Left lung (tissue), 10 donors: ENCODE measurements around the gene TRIM28. TPM values are rescaled to one million over a fixed set of nuclear protein-coding genes. Genes with fewer than 3 reads are reported as not detected.

Experiments used
- ATAC-seq: fragments of 200-7000 bp; cut with Tn5 transposase; one replicate; pipeline ENCODE4 v1.9.1; 2020; ENCODE audit warnings: moderate library complexity
- DNase-seq, 4 donors: peaks; one replicate each; pipeline ENCODE4 v3.0.0-alpha.2; 2013 to 2020
- H3K27ac ChIP-seq, 2 donors: fragments of 200-600 bp; sonication (generic) in 1 of 2; one replicate each; pipeline versions ENCODE4 v1.5.0 to v1.8.0; 2020 to 2021
- H3K27me3 ChIP-seq, 2 donors: fragments of 200-600 bp; sonication (generic) in 1 of 2; one replicate each; pipeline versions ENCODE4 v1.5.0 to v1.8.0; 2020 to 2021
- H3K36me3 ChIP-seq, 2 donors: fragments of 200-600 bp; sonication (generic) in 1 of 2; one replicate each; pipeline versions ENCODE4 v1.5.0 to v1.8.0; 2020 to 2021
- H3K4me1 ChIP-seq, 2 donors: fragments of 200-600 bp; one replicate each; pipeline ENCODE4 v1.8.0; 2021
- H3K4me3 ChIP-seq, 2 donors: fragments of 200-600 bp; sonication (generic) in 1 of 2; one replicate each; pipeline versions ENCODE4 v1.5.0 to v1.8.0; 2020 to 2021; ENCODE audit warnings: mild to moderate bottlenecking in 1 of 2
- H3K9me3 ChIP-seq, 2 donors: fragments of 200-600 bp; sonication (generic) in 1 of 2; one replicate each; pipeline versions ENCODE4 v1.5.0 to v1.8.0; 2020 to 2021
- CTCF ChIP-seq, 2 donors: fragments of 200-600 bp; sonication (generic) in 1 of 2; IDR thresholded peaks; one replicate each; pipeline versions ENCODE4 v1.5.0 to v1.8.0; 2021; ENCODE audit warnings: antibody characterized with exemption in 2 of 2
- intact Hi-C, 2 donors: fragments of 100-400 bp; cut with DNase I; formaldehyde crosslinking; loops; one replicate each; pipeline versions ENCODE4 v1.11.2 to v1.14.2; 2022
- microRNA-seq, 2 donors: library from miRNA; unstranded; fragments of <30 nt; microRNA quantifications; one replicate each; pipeline ENCODE4, GENCODE V29; 2019
- polyA plus RNA-seq, 6 donors: library from polyadenylated mRNA; unstranded; fragments of 120-200 nt; gene quantifications; one replicate each; pipeline ENCODE4 v1.2.1, GENCODE V29; 2013; ENCODE audit not compliant: insufficient read length in 6 of 6
- total RNA-seq, 2 donors: library from RNA; stranded (reverse); fragmentation: NEBNext Ultra II Directional; extraction: Animal tissue kit (Norgen Biotek cat#: 25700); gene quantifications; one replicate each; pipeline ENCODE4 v1.2.1, GENCODE V29; 2021
- donor health status: DM: no; HTN: yes; CAD: no.
- donor health status: DM: no; HTN: no; CAD: no.

TRIM28 gene
- total and polyA plus RNA-seq, 8 donors: 231 to 689 (median 613) TPM

- no peaks in the 10 kb centered on the region for H3K9me3 ChIP-seq
- no peaks in the 10 kb centered on the region for H3K27me3 ChIP-seq
- no peak for ATAC-seq
- H3K36me3 ChIP-seq: peaks cover 0 to 28% of the 10 kb centered on the region in 2 donors
- H3K4me3 ChIP-seq: no peak overlapping the region
- peaks cover 0 to 4% of the 10 kb centered on the region in 2 donors for H3K4me1 ChIP-seq
- intact Hi-C loops: no loop called here
- TF ChIP-seq CTCF (IDR thresholded peaks at IDR 0.05): no peak
- peak in 1 of 4 donors; percentile 43 for DNase-seq
- H3K27ac ChIP-seq: no peak overlapping the region
Observed at GRCh38 chr19:58586133-58586765, 42.4 kb downstream of the TRIM28 start.

Small RNAs within 50 kb of the gene (microRNA-seq; reads per million reads assigned to microRNA genes)
- gene MIR6807: 0.50 to 1.1 reads per million in 2 donors

Other genes starting within 250 kb of the TRIM28 start
- 10 to 100 TPM; 25.4 to 31.9 TPM for gene ERVK3-1, start 238.7 kb upstream of the TRIM28 start, total RNA-seq
- gene ERVK3-1, start 238.7 kb upstream of the TRIM28 start, polyA plus RNA-seq: 10 to 100 TPM; 46.8 to 52.5 (median 49.4) TPM
- 1 to 10 TPM; 3.4 to 3.9 TPM for gene ZSCAN22, start 217.1 kb upstream of the TRIM28 start, total RNA-seq
- gene ZSCAN22, start 217.1 kb upstream of the TRIM28 start, polyA plus RNA-seq: 1 to 10 TPM; 3.8 to 5.0 (median 4.2) TPM
- gene A1BG, start 190.6 kb upstream of the TRIM28 start, total RNA-seq: 10 to 100 TPM in 1 of 2 donors, 1 to 10 TPM in 1; 9.8 to 10.2 TPM
- gene A1BG, start 190.6 kb upstream of the TRIM28 start, polyA plus RNA-seq: 1 to 10 TPM in 4 of 6 donors, under 1 TPM in 2; 0.81 to 1.9 (median 1.5) TPM
- 1 to 10 TPM in 1 of 2 donors, under 1 TPM in 1; 0.76 to 1.2 TPM for gene ZNF497, start 181.3 kb upstream of the TRIM28 start, total RNA-seq
- 1 to 10 TPM; 3.0 to 4.4 (median 3.2) TPM for gene ZNF497, start 181.3 kb upstream of the TRIM28 start, polyA plus RNA-seq
- 1 to 10 TPM; 1.7 to 2.1 TPM for gene ZNF837, start 163.0 kb upstream of the TRIM28 start, total RNA-seq
- gene ZNF837, start 163.0 kb upstream of the TRIM28 start, polyA plus RNA-seq: 1 to 10 TPM; 1.9 to 3.7 (median 2.9) TPM
- gene RPS5, start 156.8 kb upstream of the TRIM28 start, total RNA-seq: 1,000 to 10,000 TPM in 1 of 2 donors, 100 to 1,000 TPM in 1; 842 to 1,045 TPM
- 1,000 to 10,000 TPM; 1,242 to 1,479 (median 1,313) TPM for gene RPS5, start 156.8 kb upstream of the TRIM28 start, polyA plus RNA-seq
- 1 to 10 TPM; 1.9 to 3.2 TPM for gene RNF225, start 148.4 kb upstream of the TRIM28 start, total RNA-seq
- gene RNF225, start 148.4 kb upstream of the TRIM28 start, polyA plus RNA-seq: not detected
- 10 to 100 TPM in 1 of 2 donors, 1 to 10 TPM in 1; 7.4 to 12.7 TPM for gene ZNF584, start 135.4 kb upstream of the TRIM28 start, total RNA-seq
- 10 to 100 TPM in 3 of 6 donors, 1 to 10 TPM in 3; 9.0 to 11.3 (median 10.0) TPM for gene ZNF584, start 135.4 kb upstream of the TRIM28 start, polyA plus RNA-seq
- 1 to 10 TPM; 6.2 to 7.1 TPM for gene ZNF132, start 103.9 kb upstream of the TRIM28 start, total RNA-seq
- gene ZNF132, start 103.9 kb upstream of the TRIM28 start, polyA plus RNA-seq: 10 to 100 TPM in 4 of 6 donors, 1 to 10 TPM in 2; 9.6 to 12.9 (median 10.2) TPM
- gene ZNF324B, start 92.4 kb upstream of the TRIM28 start, total RNA-seq: 1 to 10 TPM; 5.2 to 7.0 TPM
- 1 to 10 TPM; 5.4 to 7.8 (median 6.7) TPM for gene ZNF324B, start 92.4 kb upstream of the TRIM28 start, polyA plus RNA-seq
- gene ZNF324, start 77.0 kb upstream of the TRIM28 start, total RNA-seq: 1 to 10 TPM; 7.1 to 9.5 TPM
- 10 to 100 TPM in 1 of 6 donors, 1 to 10 TPM in 5; 8.1 to 10.1 (median 8.6) TPM for gene ZNF324, start 77.0 kb upstream of the TRIM28 start, polyA plus RNA-seq
- gene ZNF446, start 67.7 kb upstream of the TRIM28 start, total RNA-seq: 1 to 10 TPM; 6.2 to 6.6 TPM
- 10 to 100 TPM; 12.9 to 16.9 (median 15.0) TPM for gene ZNF446, start 67.7 kb upstream of the TRIM28 start, polyA plus RNA-seq
- gene SLC27A5, start 32.1 kb upstream of the TRIM28 start, total RNA-seq: 10 to 100 TPM in 1 of 2 donors, 1 to 10 TPM in 1; 6.2 to 11.8 TPM
- gene SLC27A5, start 32.1 kb upstream of the TRIM28 start, polyA plus RNA-seq: 1 to 10 TPM; 7.1 to 9.6 (median 8.1) TPM
- 10 to 100 TPM; 12.7 to 17.7 TPM for gene ZBTB45, start 24.3 kb upstream of the TRIM28 start, total RNA-seq
- 10 to 100 TPM in 4 of 6 donors, 1 to 10 TPM in 2; 7.8 to 13.6 (median 11.3) TPM for gene ZBTB45, start 24.3 kb upstream of the TRIM28 start, polyA plus RNA-seq
- 100 to 1,000 TPM; 107 to 120 TPM for gene CHMP2A, start 11.0 kb downstream of the TRIM28 start, total RNA-seq
- gene CHMP2A, start 11.0 kb downstream of the TRIM28 start, polyA plus RNA-seq: 100 to 1,000 TPM in 1 of 6 donors, 10 to 100 TPM in 5; 84.1 to 106 (median 93.2) TPM
- gene UBE2M, start 14.5 kb downstream of the TRIM28 start, total RNA-seq: 10 to 100 TPM; 54.9 to 83.4 TPM
- 10 to 100 TPM; 68.8 to 85.9 (median 74.0) TPM for gene UBE2M, start 14.5 kb downstream of the TRIM28 start, polyA plus RNA-seq
- gene MZF1, start 29.3 kb downstream of the TRIM28 start, total RNA-seq: 10 to 100 TPM; 29.6 to 33.7 TPM
- gene MZF1, start 29.3 kb downstream of the TRIM28 start, polyA plus RNA-seq: 10 to 100 TPM; 29.1 to 58.0 (median 40.3) TPM